Endothelial cell (in vitro differentiated cells): ENCODE data around the gene AARS1. TPM values are rescaled to one million over a fixed set of nuclear protein-coding genes. Genes with fewer than 3 reads are reported as not detected.
"Not testable (repeated sequence)": the region's sequence is repeated elsewhere in the genome, so short reads cannot be mapped to it uniquely, and the experiment has no call there.

Experiments
- DNase-seq: peaks from one replicate; pipeline ENCODE4 v3.0.0; 2021; ENCODE audit warnings: low spot score
- H3K27ac Mint-ChIP-seq: one replicate; pipeline ENCODE4 v1.8.0; 2021; ENCODE audit warnings: mixed read lengths, inconsistent platforms; ENCODE audit not compliant: unreplicated experiment
- H3K27me3 Mint-ChIP-seq: one replicate; pipeline ENCODE4 v1.8.0; 2021; ENCODE audit warnings: mild to moderate bottlenecking, moderate library complexity, mixed read lengths, inconsistent platforms; ENCODE audit not compliant: unreplicated experiment
- H3K36me3 Mint-ChIP-seq: one replicate; pipeline ENCODE4 v1.8.0; 2021; ENCODE audit warnings: mild to moderate bottlenecking, low read depth, mixed read lengths, inconsistent platforms; ENCODE audit not compliant: unreplicated experiment
- H3K4me1 Mint-ChIP-seq: one replicate; pipeline ENCODE4 v1.8.0; 2021; ENCODE audit warnings: mild to moderate bottlenecking, mixed read lengths, inconsistent platforms; ENCODE audit not compliant: unreplicated experiment
- H3K4me3 Mint-ChIP-seq: one replicate; pipeline ENCODE4 v1.8.0; 2021; ENCODE audit warnings: mild to moderate bottlenecking, mixed read lengths, inconsistent platforms; ENCODE audit not compliant: unreplicated experiment
- H3K9me3 Mint-ChIP-seq: one replicate; pipeline ENCODE4 v1.8.0; 2021; ENCODE audit warnings: mixed read lengths, inconsistent platforms; ENCODE audit not compliant: unreplicated experiment
- long read RNA-seq: library from polyadenylated mRNA; unstranded; transcript quantifications from one replicate; pipeline ENCODE4 v2.0.0, GENCODE V29; 2020; ENCODE audit not compliant: unreplicated experiment
- total RNA-seq: library from RNA; stranded (reverse); fragmentation: NEBNext Ultra II Directional; extraction: Animal tissue kit (Norgen Biotek cat#: 25700); gene quantifications from one replicate; pipeline ENCODE4 v1.2.1, GENCODE V29; 2021; ENCODE audit not compliant: unreplicated experiment
- TF ChIP-seq, protein P1 (sequence below): fragments of 200-600 bp; sonication (generic); IDR thresholded peaks from one replicate; pipeline ENCODE4 v1.5.0; 2021; ENCODE audit warnings: antibody characterized with exemption; ENCODE audit not compliant: unreplicated experiment

The AARS1 gene
- 60.4 TPM for total RNA-seq
- long read RNA-seq, transcript AARS-201 (21 exons, 3,477 nt): major isoform, 22 of 24 reads
- long read RNA-seq, partial matches to known transcripts: 1 of 24 reads
- long read RNA-seq, other reads (novel, unspliced or antisense): 1 of 24 reads

DNA sequence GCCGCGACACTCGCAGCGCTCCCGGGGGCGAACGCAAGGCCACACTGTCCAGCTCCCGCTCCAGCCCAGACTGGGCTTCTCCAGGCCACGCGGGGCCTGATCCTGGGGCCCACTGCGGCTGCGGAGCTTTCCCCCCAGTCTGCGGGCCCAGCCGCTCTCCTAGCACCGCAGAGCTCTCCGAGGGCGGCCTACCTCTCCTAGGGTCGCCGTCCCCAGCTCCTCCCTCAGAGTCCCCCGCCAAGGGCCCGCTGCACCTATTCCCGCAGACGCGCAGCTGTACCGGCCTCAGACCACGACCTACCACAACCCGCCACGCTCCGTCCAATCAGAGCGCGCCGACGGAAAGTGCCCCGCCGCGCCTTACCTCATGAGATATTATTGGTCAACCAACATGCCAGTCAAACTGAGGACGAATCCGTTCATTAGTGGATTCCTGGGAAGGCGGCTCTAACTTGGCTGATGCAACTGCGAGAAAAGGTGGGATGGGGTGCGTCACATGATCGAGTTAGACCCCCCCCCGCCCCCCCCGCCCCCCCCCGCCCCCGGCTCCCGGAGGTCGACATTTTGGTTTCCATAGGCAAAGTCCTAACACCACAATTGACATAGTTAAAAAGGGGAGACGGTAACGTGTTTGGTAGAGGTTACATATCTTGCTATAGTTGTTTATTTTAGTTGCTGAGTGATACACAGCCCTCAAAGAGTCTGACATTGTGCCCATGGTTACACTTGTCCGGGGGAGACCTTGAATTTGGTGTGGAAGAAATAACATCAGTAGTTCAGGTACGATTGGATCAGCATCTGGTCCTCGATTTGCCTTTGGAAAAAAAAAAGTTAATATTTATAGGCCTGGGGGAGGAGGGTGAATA is at the start of gene AARS1:
AARS1 (minus strand) TSS at position 278 of the 866 bp plus-strand sequence. CDS start 6,743 bp downstream, outside the sequence.
- Mint-ChIP-seq H3K4me3 (peak within 1 kb of the TSS; percentile 98), H3K36me3 (no peaks in the 10 kb centered on the region), H3K27me3 (peaks cover 4% of the 10 kb centered on the region), H3K9me3 (no peaks in the 10 kb centered on the region), H3K4me1 (peaks cover 5% of the 10 kb centered on the region), H3K27ac (peak within 1 kb of the TSS; percentile 81)
- peak; percentile 95 for DNase-seq
- TF ChIP-seq, protein P1, sequence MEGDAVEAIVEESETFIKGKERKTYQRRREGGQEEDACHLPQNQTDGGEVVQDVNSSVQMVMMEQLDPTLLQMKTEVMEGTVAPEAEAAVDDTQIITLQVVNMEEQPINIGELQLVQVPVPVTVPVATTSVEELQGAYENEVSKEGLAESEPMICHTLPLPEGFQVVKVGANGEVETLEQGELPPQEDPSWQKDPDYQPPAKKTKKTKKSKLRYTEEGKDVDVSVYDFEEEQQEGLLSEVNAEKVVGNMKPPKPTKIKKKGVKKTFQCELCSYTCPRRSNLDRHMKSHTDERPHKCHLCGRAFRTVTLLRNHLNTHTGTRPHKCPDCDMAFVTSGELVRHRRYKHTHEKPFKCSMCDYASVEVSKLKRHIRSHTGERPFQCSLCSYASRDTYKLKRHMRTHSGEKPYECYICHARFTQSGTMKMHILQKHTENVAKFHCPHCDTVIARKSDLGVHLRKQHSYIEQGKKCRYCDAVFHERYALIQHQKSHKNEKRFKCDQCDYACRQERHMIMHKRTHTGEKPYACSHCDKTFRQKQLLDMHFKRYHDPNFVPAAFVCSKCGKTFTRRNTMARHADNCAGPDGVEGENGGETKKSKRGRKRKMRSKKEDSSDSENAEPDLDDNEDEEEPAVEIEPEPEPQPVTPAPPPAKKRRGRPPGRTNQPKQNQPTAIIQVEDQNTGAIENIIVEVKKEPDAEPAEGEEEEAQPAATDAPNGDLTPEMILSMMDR: no peak

DNA sequence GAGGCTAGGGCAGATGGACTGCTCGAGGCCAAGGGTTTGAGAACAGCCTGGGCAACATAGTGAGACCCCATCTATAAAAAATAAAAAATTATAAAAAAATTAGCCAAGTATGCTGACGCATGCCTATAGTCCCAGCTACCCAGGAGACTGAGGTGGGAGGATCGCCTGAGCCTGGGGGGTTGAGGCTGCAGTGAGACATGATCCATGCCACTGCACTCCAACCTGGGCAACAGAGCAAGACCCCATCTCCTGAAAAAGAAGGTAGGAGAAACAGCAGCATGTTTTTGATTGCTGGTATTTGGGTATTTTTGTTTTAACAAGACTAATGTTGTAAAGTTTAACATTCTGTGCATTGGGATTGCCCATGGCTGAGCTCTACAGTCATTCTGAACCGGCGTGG is 48.5 kb upstream of the AARS1 start:
- no peak for DNase-seq
- no peak overlapping the region for H3K4me3 Mint-ChIP-seq
- H3K27ac Mint-ChIP-seq: no peak overlapping the region
- H3K4me1 Mint-ChIP-seq: peaks cover 2% of the 10 kb centered on the region
- no peaks in the 10 kb centered on the region for H3K27me3 Mint-ChIP-seq
- no peaks in the 10 kb centered on the region for H3K9me3 Mint-ChIP-seq
- TF ChIP-seq, protein P1: no peak
- peaks cover 21% of the 10 kb centered on the region for H3K36me3 Mint-ChIP-seq

DNA sequence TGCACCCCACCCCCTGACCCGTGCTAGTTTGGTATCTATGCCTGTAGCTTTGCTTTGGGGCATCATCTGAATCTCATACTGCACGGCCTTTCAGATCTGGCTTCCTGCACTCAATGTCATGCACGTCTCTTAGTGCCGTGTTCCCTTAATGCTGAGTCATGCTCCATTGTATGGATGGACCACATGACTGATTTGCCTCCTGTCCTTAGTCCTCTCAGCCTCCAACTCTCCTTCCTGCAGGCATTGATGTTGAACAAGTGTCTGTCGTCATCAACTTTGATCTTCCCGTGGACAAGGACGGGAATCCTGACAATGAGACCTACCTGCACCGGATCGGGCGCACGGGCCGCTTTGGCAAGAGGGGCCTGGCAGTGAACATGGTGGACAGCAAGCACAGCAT is 43.4 kb upstream of the AARS1 start:
- not testable (repeated sequence) for H3K27ac Mint-ChIP-seq, H3K9me3 Mint-ChIP-seq, H3K27me3 Mint-ChIP-seq, DNase-seq, H3K4me1 Mint-ChIP-seq, H3K4me3 Mint-ChIP-seq
- peaks cover 35% of the 10 kb centered on the region for H3K36me3 Mint-ChIP-seq

DNA sequence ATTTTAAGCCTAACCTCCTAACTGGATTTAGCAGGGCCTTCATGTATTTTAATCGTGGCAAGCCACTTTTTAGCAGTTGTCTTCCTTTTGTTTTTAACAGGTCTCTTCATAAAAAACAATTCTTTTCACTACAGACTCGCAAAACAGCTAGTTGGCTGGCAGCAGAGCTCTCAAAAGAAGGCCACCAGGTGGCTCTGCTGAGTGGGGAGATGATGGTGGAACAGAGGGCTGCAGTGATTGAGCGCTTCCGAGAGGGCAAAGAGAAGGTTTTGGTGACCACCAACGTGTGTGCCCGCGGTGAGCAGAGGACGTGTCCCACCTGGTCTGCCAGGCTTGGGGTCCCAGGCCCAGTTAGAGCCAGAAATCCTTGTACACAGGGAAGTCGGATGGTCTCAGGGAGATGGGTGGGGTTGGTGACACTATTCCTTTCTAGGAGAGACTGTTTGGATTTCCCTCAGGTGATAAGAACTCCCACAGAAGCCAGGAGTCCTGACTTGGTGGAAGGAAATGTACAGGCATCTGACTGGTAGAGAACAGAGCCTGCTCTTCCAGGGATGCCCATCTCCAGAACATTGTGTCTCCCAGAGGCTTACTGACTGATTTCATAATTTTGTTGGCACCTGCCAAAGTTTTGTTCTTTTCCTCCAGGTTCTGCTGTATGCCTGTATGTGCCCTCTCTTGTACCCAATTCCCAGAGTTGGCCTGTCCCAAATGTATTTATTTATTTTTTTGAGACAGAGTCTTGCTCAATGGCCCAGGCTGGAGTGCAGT is 42.5 kb upstream of the AARS1 start:
- no peaks in the 10 kb centered on the region for H3K4me1 Mint-ChIP-seq

DNA sequence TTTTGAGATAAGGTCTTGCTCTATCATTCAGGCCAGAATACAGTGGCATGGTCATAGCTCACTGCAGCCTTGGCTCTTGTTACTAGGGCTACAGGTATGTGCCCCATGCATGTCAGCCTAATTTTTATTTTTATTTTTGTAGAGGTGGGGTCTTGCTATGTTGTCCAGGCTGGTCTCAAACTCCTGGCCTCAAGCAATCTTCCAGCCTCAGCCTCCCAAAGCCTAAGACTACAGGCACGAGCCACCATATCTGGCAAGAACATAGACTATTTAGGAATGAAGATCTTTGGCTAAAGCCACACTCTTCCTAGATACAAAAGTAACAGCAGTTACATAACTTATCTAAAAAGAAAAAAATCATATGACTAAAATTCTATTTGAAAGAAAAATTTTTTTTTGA is 41.8 kb upstream of the AARS1 start:
- peaks cover 35% of the 10 kb centered on the region for H3K36me3 Mint-ChIP-seq

More for the DNA sequence above, 42.5 kb upstream of the AARS1 start:
- Mint-ChIP-seq H3K4me3 (no peak overlapping the region), H3K36me3 (peaks cover 35% of the 10 kb centered on the region), H3K27me3 (no peaks in the 10 kb centered on the region), H3K27ac (no peak overlapping the region), H3K9me3 (no peaks in the 10 kb centered on the region)
- TF ChIP-seq, protein P1: peak; percentile 25
- DNase-seq: peak; percentile 14

More for the DNA sequence above, 41.8 kb upstream of the AARS1 start:
- no peak overlapping the region for H3K4me3 Mint-ChIP-seq
- no peak for DNase-seq
- H3K27ac Mint-ChIP-seq: no peak overlapping the region
- H3K9me3 Mint-ChIP-seq: no peaks in the 10 kb centered on the region
- TF ChIP-seq, protein P1: no peak
- H3K4me1 Mint-ChIP-seq: no peaks in the 10 kb centered on the region
- H3K27me3 Mint-ChIP-seq: no peaks in the 10 kb centered on the region
